ENCODE measurements around the gene ASB4.

Gene ASB4

GRCh38 chr7:95482424-95482823, 3.3 kb upstream of the ASB4 start:
- Histone ChIP-seq H4K20me1 (ENCODE audit: insufficient read depth, low read length) (no peaks in the 10 kb centered on the region), H3K27me3 (replicated peaks; ENCODE audit: insufficient read depth, low read length) (no peaks in the 10 kb centered on the region), H3K4me3 (ENCODE audit: low read length) (no peak overlapping the region), H2AFZ (ENCODE audit: low read length) (no peak overlapping the region), H3K9ac (ENCODE audit: low read length) (no peak overlapping the region), H3F3A (ENCODE audit: insufficient read depth, low read length) (no peaks in the 10 kb centered on the region), H3K4me2 (ENCODE audit: low read depth, low read length) (no peak overlapping the region), H3K9me3 (replicated peaks; ENCODE audit: insufficient read depth, low read length) (no peaks in the 10 kb centered on the region), H3K79me2 (ENCODE audit: low read length) (no peaks in the 10 kb centered on the region), H3K36me3 (replicated peaks; ENCODE audit: insufficient read depth, low read length) (no peaks in the 10 kb centered on the region), H3K4me1 (ENCODE audit: low read length) (no peaks in the 10 kb centered on the region), H3K27ac (ENCODE audit: low read length) (no peak overlapping the region), H3K9me2 (replicated peaks; ENCODE audit: insufficient read depth, low read length) (no peaks in the 10 kb centered on the region)
- TF ChIP-seq CTCF (IDR thresholded peaks at IDR 0.05; ENCODE audit: low read length) = no peak
- TF ChIP-seq EZH2phosphoT487 (IDR thresholded peaks at IDR 0.05; ENCODE audit: low read length) = no peak
- TF ChIP-seq EZH2 (optimal IDR thresholded peaks at IDR 0.05; ENCODE audit: low read depth, low read length) = no peak
- DNase-seq = no peak

GRCh38 chr7:95490231-95490762, 4.6 kb downstream of the ASB4 start:
- Histone ChIP-seq H3K36me3 (replicated peaks; ENCODE audit: insufficient read depth, low read length) (no peaks in the 10 kb centered on the region), H3K4me3 (ENCODE audit: low read length) (no peak overlapping the region), H3K27me3 (replicated peaks; ENCODE audit: insufficient read depth, low read length) (no peaks in the 10 kb centered on the region), H3K4me1 (ENCODE audit: low read length) (no peaks in the 10 kb centered on the region), H3K9me2 (replicated peaks; ENCODE audit: insufficient read depth, low read length) (no peaks in the 10 kb centered on the region), H3K4me2 (ENCODE audit: low read depth, low read length) (no peak overlapping the region), H4K20me1 (ENCODE audit: insufficient read depth, low read length) (no peaks in the 10 kb centered on the region), H3K9ac (ENCODE audit: low read length) (no peak overlapping the region), H3K79me2 (ENCODE audit: low read length) (no peaks in the 10 kb centered on the region), H2AFZ (ENCODE audit: low read length) (no peak overlapping the region), H3K9me3 (replicated peaks; ENCODE audit: insufficient read depth, low read length) (no peaks in the 10 kb centered on the region), H3K27ac (ENCODE audit: low read length) (no peak overlapping the region), H3F3A (ENCODE audit: insufficient read depth, low read length) (no peaks in the 10 kb centered on the region)
- TF ChIP-seq CTCF (IDR thresholded peaks at IDR 0.05; ENCODE audit: low read length) (no peak), EZH2phosphoT487 (IDR thresholded peaks at IDR 0.05; ENCODE audit: low read length) (no peak), EZH2 (optimal IDR thresholded peaks at IDR 0.05; ENCODE audit: low read depth, low read length) (no peak)
- no peak for DNase-seq

- Histone ChIP-seq H3K9ac (ENCODE audit: low read length) (no peak overlapping the region), H3K27ac (ENCODE audit: low read length) (no peak overlapping the region), H4K20me1 (ENCODE audit: insufficient read depth, low read length) (no peaks in the 10 kb centered on the region), H3K9me2 (replicated peaks; ENCODE audit: insufficient read depth, low read length) (no peaks in the 10 kb centered on the region), H3K4me3 (ENCODE audit: low read length) (no peak overlapping the region), H3K36me3 (replicated peaks; ENCODE audit: insufficient read depth, low read length) (no peaks in the 10 kb centered on the region), H3K4me1 (ENCODE audit: low read length) (no peaks in the 10 kb centered on the region), H3K4me2 (ENCODE audit: low read depth, low read length) (no peak overlapping the region), H3K9me3 (replicated peaks; ENCODE audit: insufficient read depth, low read length) (no peaks in the 10 kb centered on the region), H3K27me3 (replicated peaks; ENCODE audit: insufficient read depth, low read length) (no peaks in the 10 kb centered on the region), H2AFZ (ENCODE audit: low read length) (no peak overlapping the region), H3F3A (ENCODE audit: insufficient read depth, low read length) (no peaks in the 10 kb centered on the region), H3K79me2 (ENCODE audit: low read length) (no peaks in the 10 kb centered on the region)
- no peak for DNase-seq
- TF ChIP-seq EZH2phosphoT487 (IDR thresholded peaks at IDR 0.05; ENCODE audit: low read length) = no peak
- no peak for TF ChIP-seq CTCF (IDR thresholded peaks at IDR 0.05; ENCODE audit: low read length)
- TF ChIP-seq EZH2 (optimal IDR thresholded peaks at IDR 0.05; ENCODE audit: low read depth, low read length) = no peak
Observed at GRCh38 chr7:95491201-95491600, 5.5 kb downstream of the ASB4 start.

Data from MM.1S (cell line).